Testis (tissue), 2 donors: Measurements from ENCODE around the gene CRYGN.

Experiments used
- POLR2A ChIP-seq: fragments of 450-650 bp; IDR thresholded peaks from one replicate; pipeline ENCODE4 v1.6.1; 2017; ENCODE audit warnings: antibody characterized with exemption, mild to moderate bottlenecking, moderate library complexity
- TF ChIP-seq, protein P1 (sequence below), 3 experiments: fragments of 450-650 bp in 2 of 3; fragments of 200-600 bp in 1 of 3; sonication (generic) in 1 of 3; IDR thresholded peaks; one replicate each; pipeline ENCODE4 v1.5.1; 2016 to 2019; ENCODE audit warnings: antibody characterized with exemption in 3 of 3, mild to moderate bottlenecking in 2 of 3, moderate library complexity in 1 of 3

- TF ChIP-seq POLR2A = no peak
- TF ChIP-seq, protein P1, sequence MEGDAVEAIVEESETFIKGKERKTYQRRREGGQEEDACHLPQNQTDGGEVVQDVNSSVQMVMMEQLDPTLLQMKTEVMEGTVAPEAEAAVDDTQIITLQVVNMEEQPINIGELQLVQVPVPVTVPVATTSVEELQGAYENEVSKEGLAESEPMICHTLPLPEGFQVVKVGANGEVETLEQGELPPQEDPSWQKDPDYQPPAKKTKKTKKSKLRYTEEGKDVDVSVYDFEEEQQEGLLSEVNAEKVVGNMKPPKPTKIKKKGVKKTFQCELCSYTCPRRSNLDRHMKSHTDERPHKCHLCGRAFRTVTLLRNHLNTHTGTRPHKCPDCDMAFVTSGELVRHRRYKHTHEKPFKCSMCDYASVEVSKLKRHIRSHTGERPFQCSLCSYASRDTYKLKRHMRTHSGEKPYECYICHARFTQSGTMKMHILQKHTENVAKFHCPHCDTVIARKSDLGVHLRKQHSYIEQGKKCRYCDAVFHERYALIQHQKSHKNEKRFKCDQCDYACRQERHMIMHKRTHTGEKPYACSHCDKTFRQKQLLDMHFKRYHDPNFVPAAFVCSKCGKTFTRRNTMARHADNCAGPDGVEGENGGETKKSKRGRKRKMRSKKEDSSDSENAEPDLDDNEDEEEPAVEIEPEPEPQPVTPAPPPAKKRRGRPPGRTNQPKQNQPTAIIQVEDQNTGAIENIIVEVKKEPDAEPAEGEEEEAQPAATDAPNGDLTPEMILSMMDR (IDR thresholded peaks at IDR 0.05) = no peak
These were observed 46.6 kb downstream of the CRYGN start for GRCh38 chr7:151393031-151393977.
